HG03175 (cell line): ENCODE results near the gene SRRM4.
"Not testable (repeated sequence)": the region's sequence is repeated elsewhere in the genome, so short reads cannot be mapped to it uniquely, and the experiment has no call there.

Experiments used
- ATAC-seq: cut with Tn5 transposase; IDR thresholded peaks from one replicate; pipeline ENCODE4 v1.9.1; 2021; ENCODE audit warnings: mild to moderate bottlenecking, moderate library complexity; ENCODE audit not compliant: unreplicated experiment

SRRM4 gene

GRCh38 chr12:119068129-119068856 lies 87.0 kb downstream of the SRRM4 start:
- no peak for ATAC-seq

DNA sequence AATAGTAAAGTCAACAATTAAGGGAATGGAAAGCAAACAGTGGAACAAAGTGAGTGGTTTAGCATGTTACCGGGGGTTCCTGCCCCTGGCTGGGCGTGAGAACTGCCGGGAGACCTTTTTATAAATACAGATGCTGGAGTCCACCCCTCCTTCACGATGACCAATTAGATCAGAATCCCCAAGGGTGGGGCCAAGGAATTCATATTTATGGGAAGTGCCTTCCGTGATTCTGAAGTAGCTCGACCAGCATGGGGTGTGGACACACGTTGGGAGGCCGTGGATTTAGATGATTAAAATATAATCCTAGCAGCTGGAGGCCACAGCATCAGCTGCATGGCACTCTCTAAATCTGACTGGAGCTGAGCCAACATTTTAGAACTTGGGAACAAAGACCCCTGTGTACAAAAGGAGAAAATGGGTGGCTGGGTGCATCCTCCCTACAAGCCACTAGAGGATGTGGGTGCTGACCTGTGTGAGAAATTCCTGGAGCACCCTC lies 87.9 kb downstream of the SRRM4 start:
- no peak for ATAC-seq

DNA sequence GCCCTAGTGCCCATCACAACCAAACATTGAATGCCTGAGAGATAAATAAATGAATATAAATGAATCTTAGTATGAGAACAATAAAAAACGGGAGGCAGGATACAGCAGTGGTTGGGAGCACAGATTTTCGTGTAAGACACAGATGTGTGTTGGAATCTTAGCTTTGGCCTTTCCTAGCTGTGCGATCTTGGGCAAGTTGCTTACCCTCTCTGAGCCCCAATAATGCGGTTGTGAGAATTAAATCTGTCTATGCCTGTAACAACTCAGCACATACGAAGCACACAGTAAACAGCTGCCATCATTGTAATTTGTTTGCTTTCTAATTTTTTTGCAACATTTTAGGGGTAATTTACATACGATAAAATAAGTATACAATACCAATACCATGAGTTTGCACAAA lies 89.8 kb downstream of the SRRM4 start:
- ATAC-seq, result no peak

DNA sequence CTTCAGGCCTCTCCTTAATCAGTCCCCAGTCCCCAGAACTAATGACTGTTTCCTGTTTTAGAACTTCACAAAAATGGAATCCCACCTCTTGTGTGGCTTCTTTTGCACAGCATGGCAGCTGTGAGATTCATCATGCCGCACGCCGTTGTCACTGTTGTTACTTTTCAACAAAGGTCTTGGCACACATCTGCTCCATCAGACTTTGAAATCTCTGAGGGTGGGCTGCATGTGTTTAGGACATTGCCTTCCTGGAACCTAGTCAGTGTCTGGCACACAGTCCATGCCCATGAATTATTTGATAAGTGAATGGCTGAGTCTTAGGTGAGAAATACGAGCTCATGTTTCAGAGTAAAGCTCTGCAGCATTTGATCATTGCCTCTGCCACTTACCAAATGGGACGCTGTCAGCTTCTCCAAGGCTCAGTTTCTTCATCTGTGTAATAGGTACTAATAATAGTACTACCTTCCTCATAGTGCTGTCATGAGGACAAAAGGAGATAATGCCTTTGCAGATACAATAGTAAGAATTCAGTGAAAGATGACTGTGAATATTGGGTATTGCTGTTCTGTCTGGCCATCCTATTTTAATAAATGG lies 90.4 kb downstream of the SRRM4 start:
- ATAC-seq, result no peak

DNA sequence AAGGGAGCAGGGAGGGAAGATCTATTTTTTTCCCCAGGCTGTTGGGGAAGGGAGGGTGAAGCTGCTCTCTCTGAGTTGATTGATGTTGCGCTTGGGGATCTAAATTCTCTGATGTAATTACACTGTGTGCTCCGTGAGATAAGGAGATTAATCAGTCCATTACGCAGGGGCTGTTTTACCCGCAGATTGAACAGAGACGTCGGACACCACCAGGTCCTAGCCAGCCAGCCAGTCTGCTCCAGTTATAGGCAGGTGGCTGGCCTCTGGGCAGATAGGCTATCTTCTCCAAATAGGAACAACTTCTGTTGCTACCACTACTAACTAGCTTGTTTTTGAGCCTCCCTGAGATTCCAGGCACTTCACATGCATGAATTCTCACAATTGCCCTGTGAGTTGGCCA lies 91.1 kb downstream of the SRRM4 start:
- ATAC-seq, result no peak

DNA sequence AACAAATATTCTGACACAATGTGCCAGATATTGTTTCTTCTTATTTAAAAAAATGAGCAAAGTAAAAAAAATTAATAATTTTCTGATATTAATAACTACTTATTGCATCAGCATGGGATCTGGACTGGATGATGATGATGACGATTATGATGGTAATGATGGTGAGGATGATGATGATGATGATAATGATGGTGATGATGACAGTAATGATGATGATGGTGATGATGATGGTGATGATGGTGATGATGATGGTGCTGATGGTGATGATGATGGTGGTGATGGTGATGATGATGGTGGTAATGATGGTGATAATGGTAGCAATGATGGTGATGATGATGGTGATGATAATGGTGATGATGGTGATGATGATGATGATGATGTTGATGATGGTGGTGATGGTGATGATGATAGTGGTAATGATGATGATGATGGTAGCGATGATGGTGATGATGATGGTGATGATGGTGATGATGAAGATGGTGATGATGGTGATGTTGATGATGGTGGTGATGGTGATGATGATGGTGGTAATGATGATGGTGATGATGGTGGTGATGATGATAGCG lies 94.0 kb downstream of the SRRM4 start:
- ATAC-seq, result no peak

- ATAC-seq, result no peak
These were observed 94.6 kb downstream of the SRRM4 start for GRCh38 chr12:119075918-119076317.

GRCh38 chr12:119079530-119079929 lies 98.2 kb downstream of the SRRM4 start:
- ATAC-seq, result no peak

- no peak for ATAC-seq
These were observed 100.7 kb downstream of the SRRM4 start for GRCh38 chr12:119082016-119082415.

- no peak for ATAC-seq
These were observed 101.2 kb downstream of the SRRM4 start for GRCh38 chr12:119082496-119082895.

DNA sequence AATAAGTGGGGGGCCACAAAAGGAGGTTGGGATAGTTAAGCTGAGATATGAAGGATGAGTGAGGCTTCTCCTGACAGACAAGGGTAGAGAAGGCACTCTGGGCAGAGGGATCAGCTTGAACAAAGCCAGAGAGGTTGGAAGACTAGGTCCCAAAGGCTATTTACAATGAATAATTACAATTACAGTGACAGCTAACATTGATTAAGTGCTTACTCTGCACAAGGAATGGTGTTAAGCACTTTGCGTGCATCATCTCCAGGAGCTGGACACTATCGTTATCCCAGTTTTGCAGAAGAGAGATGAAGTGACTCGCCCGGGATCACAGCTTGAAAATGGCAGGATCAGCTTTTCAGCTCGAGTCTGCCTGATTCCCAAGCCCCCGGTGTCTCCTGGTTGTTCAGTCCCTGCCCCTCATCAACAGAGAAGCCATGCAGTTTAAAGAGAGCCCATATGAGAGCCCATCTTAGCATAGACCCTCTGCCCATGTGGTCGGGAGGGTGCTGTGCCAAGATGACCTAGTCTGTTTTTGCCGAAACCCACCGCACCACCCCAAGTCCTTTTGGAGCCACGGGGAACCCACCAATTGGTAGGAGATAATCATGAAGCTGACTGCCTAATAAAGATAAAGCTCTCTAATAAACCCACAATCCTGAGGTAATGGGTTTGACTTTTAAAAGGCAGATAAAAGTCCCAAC lies 107.5 kb downstream of the SRRM4 start:
- no peak for ATAC-seq

GRCh38 chr12:119089380-119090013 lies 108.2 kb downstream of the SRRM4 start:
- no peak for ATAC-seq

GRCh38 chr12:119090276-119090675 lies 108.9 kb downstream of the SRRM4 start:
- ATAC-seq, result no peak

GRCh38 chr12:119090865-119091264 lies 109.5 kb downstream of the SRRM4 start:
- no peak for ATAC-seq

- ATAC-seq, result no peak
These were observed 115.3 kb downstream of the SRRM4 start for GRCh38 chr12:119096429-119097202.

DNA sequence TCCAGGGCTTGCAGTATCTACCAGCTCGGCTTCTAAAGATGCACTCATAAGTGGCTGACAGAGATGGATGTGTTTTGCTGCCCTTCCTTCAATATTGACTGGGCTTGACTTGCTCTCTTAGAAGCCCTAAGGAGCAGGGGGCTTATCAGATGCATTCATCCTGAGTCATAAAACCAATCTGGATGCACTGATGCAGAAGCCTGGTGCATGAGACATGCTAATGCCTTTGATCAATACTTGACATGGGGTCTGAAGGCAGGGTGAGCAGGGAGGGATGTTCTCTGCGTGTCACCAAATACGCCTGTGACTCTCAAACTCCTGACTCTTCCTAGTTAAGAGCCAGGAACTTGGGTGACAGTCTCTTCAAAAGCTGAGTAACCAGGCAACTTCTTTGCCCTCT lies 119.6 kb downstream of the SRRM4 start:
- ATAC-seq, result no peak

GRCh38 chr12:119102274-119102673 lies 120.9 kb downstream of the SRRM4 start:
- no peak for ATAC-seq

DNA sequence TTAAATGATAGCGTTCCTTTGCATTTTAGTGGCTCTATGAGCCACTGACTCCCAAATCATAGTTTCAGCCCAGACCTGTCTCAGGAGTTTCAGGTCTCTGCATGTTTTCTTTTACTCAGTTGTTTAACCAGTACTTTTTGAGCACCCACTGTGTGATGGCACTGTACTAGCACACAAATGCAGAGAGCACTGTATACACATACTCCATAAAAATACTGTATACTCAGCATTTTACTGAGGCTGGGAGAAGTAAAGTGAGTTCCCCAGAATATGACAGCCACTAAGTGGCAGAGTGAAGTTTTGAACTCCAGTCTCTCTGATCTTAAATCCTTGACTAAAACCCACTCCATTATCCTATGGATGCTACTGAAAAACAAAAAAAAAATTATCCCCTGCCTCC lies 121.4 kb downstream of the SRRM4 start:
- no peak for ATAC-seq

- not testable (repeated sequence) for ATAC-seq
These were observed 123.6 kb downstream of the SRRM4 start for GRCh38 chr12:119104969-119105368.

DNA sequence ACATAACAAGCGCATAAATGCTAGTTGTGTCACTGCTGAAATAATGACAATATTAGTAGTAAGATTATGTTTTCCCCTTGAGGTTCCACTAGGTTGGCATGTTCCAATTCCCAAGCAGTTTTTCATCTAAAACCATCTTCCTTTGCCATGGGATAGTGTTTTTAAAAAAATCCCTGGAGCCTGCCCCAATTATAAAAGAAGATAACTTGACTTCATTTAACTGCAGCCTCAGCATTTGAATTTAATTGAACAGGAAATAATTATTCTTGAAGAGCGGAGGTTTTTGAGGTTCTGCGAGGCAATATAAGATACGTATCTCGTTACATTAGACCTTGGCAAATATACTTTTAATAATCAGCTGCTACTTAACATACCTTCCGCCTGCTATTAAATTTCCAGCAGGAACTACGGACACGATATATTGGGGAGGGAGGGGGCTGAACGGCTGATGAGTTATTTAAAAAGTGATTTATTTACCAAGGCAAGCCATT lies 132.2 kb downstream of the SRRM4 start:
- no peak for ATAC-seq
